Astrocyte of the hippocampus (primary cell): ENCODE measurements around the gene TRDMT1.

Experiments used
- DNase-seq: peaks from one replicate; pipeline ENCODE4 v3.0.0; 2011; ENCODE audit warnings: low read depth, low spot score

Gene TRDMT1

DNA sequence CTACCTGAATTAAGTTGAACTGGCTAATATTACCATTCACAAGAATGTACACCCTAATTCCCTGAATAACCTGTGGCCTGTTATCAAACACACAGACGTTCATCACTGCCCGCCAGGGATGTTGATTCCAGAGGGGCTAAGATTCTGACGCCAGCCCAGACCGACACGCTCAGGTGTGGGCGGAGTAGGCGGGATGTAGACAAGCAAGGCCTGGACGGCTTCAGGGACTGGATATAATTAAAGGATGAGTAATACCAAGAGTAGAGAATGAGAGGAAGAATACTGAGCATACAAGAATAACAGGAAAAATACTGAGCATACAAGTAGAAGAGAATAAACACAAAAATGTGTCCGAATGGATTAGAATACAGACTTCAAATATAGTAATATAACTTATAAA, 100.9 kb downstream of the TRDMT1 start:
- no peak for DNase-seq

DNA sequence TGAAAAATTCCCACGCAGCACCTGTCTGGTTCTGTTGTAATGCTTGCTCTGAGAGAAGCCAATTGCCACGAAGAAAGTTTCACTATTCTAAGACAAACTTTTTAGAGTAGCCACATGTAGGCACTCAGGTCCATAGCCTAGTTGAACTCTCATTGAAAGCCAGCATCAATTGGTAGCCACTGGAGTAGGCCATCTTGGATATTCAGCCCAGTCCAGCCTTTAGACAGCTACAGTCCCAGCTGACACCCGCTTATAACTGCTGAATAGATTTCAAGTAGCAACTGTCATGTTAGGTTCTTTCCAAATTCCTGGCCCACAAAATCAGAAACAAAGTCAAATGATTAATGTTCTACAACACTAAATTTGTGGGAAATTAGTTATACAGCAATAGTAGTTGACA, 103.5 kb downstream of the TRDMT1 start:
- DNase-seq, result no peak
